ENCODE results near the gene CAND2.

DNA sequence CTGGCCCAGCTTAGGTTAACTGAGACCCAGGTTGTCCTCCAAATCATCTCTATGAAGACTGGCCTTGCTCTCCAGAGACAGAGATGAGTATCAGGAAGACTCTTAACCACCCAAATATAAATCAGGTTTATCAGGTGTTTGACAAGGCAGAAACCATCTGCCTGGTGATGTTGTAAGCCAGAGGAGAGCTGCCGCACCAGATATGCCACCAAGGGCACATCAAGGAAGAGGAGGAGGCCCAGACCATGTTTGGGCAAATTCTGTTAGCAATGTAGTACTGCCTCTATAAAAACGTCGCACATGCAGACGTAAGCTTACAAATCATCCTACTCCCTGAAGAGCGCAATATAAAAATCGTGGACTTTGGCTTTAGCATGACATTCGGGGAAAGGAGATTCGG, 65.9 kb downstream of the CAND2 start:
- TF ChIP-seq, protein P1, sequence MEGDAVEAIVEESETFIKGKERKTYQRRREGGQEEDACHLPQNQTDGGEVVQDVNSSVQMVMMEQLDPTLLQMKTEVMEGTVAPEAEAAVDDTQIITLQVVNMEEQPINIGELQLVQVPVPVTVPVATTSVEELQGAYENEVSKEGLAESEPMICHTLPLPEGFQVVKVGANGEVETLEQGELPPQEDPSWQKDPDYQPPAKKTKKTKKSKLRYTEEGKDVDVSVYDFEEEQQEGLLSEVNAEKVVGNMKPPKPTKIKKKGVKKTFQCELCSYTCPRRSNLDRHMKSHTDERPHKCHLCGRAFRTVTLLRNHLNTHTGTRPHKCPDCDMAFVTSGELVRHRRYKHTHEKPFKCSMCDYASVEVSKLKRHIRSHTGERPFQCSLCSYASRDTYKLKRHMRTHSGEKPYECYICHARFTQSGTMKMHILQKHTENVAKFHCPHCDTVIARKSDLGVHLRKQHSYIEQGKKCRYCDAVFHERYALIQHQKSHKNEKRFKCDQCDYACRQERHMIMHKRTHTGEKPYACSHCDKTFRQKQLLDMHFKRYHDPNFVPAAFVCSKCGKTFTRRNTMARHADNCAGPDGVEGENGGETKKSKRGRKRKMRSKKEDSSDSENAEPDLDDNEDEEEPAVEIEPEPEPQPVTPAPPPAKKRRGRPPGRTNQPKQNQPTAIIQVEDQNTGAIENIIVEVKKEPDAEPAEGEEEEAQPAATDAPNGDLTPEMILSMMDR (IDR thresholded peaks at IDR 0.05), result no peak
- no peak for TF ChIP-seq POLR2A (IDR thresholded peaks at IDR 0.05)
